Liver (tissue), 9 donors: ENCODE data around the gene PSMB10. TPM values are rescaled to one million over a fixed set of nuclear protein-coding genes. Genes with fewer than 3 reads are reported as not detected.

ENCODE experiments used
- DNase-seq: peaks from one replicate; pipeline ENCODE4 v3.0.0-alpha.2; 2017; ENCODE audit warnings: low spot score
- H3K27ac ChIP-seq, 2 donors: one replicate each; pipeline ENCODE4 v1.7.0; 2013; ENCODE audit warnings: inconsistent platforms in 2 of 2, low read length in 2 of 2, control low read depth in 1 of 2, low read depth in 1 of 2, mild to moderate bottlenecking in 1 of 2
- H3K27me3 ChIP-seq, 4 donors: one replicate each; pipeline versions ENCODE4 v1.6.1 to v1.7.0; 2013; ENCODE audit warnings: low read length in 3 of 4, inconsistent platforms in 1 of 4, mild to moderate bottlenecking in 1 of 4, moderate library complexity in 1 of 4; ENCODE audit not compliant: control insufficient read depth in 4 of 4, insufficient read depth in 4 of 4
- H3K36me3 ChIP-seq, 4 donors: one replicate each; pipeline versions ENCODE4 v1.6.1 to v1.7.0; 2013; ENCODE audit warnings: low read length in 3 of 4, mild to moderate bottlenecking in 3 of 4, low read depth in 1 of 4, moderate library complexity in 1 of 4; ENCODE audit not compliant: control insufficient read depth in 4 of 4, insufficient read depth in 3 of 4
- H3K4me1 ChIP-seq, 4 donors: one replicate each; pipeline versions ENCODE4 v1.6.1 to v1.7.0; 2013; ENCODE audit warnings: low read length in 3 of 4, mild to moderate bottlenecking in 3 of 4, moderate library complexity in 1 of 4; ENCODE audit not compliant: control insufficient read depth in 4 of 4, insufficient read depth in 4 of 4
- H3K4me3 ChIP-seq, 3 donors: one replicate each; pipeline versions ENCODE4 v1.6.1 to v1.7.0; 2013; ENCODE audit warnings: low read length in 3 of 3, control low read depth in 1 of 3, low read depth in 1 of 3, mild to moderate bottlenecking in 1 of 3
- H3K9ac ChIP-seq, 2 donors: one replicate each; pipeline ENCODE4 v1.7.0; 2013; ENCODE audit warnings: low read length in 2 of 2, mild to moderate bottlenecking in 2 of 2, moderate library complexity in 2 of 2, control low read depth in 1 of 2, low read depth in 1 of 2
- H3K9me3 ChIP-seq, 4 donors: one replicate each; pipeline versions ENCODE4 v1.6.1 to v1.7.0; 2013; ENCODE audit warnings: low read length in 3 of 4; ENCODE audit not compliant: control insufficient read depth in 4 of 4
- ATF3 ChIP-seq: IDR thresholded peaks from 2 replicates; pipeline ENCODE4 v1.6.1; 2016; ENCODE audit warnings: antibody characterized with exemption
- CTCF ChIP-seq: fragments of 150-350 bp; IDR thresholded peaks from 2 replicates; pipeline ENCODE4 v1.5.1; 2017; ENCODE audit warnings: improper control_type of control experiment, low read depth, low read length; ENCODE audit not compliant: missing input control
- EGR1 ChIP-seq, 2 donors: IDR thresholded peaks; 2 replicates each; pipeline ENCODE4 v1.6.1; 2016 to 2018; ENCODE audit warnings: antibody characterized with exemption in 2 of 2, low read depth in 2 of 2
- FOXA1 ChIP-seq: IDR thresholded peaks from 2 replicates; pipeline ENCODE4 v1.6.1; 2016; ENCODE audit warnings: antibody characterized with exemption
- FOXA2 ChIP-seq: IDR thresholded peaks from 2 replicates; pipeline ENCODE4 v1.6.1; 2016; ENCODE audit warnings: antibody characterized with exemption
- GABPA ChIP-seq, 2 donors: IDR thresholded peaks in 1 of 2; conservative IDR thresholded peaks in 1 of 2; 2 replicates each; pipeline ENCODE4 v1.6.1; 2016; ENCODE audit warnings: antibody characterized with exemption in 2 of 2, mild to moderate bottlenecking in 1 of 2, moderate library complexity in 1 of 2
- HNF4A ChIP-seq, 2 donors: conservative IDR thresholded peaks; 2 replicates each; pipeline ENCODE4 v1.6.1; 2016; ENCODE audit warnings: antibody characterized with exemption in 2 of 2, mild to moderate bottlenecking in 2 of 2
- JUND ChIP-seq, 2 donors: IDR thresholded peaks; 2 replicates each; pipeline ENCODE4 v1.6.1; 2016; ENCODE audit warnings: antibody characterized with exemption in 2 of 2
- MAX ChIP-seq: IDR thresholded peaks from 2 replicates; pipeline ENCODE4 v1.6.1; 2016; ENCODE audit warnings: antibody characterized with exemption
- NR2F2 ChIP-seq: IDR thresholded peaks from 2 replicates; pipeline ENCODE4 v1.6.1; 2016; ENCODE audit warnings: antibody characterized with exemption
- RAD21 ChIP-seq, 2 donors: IDR thresholded peaks; 2 replicates each; pipeline ENCODE4 v1.6.1; 2016; ENCODE audit warnings: antibody characterized with exemption in 2 of 2, mild to moderate bottlenecking in 2 of 2
- REST ChIP-seq: IDR thresholded peaks from 2 replicates; pipeline ENCODE4 v1.6.1; 2016; ENCODE audit warnings: antibody characterized with exemption, mild to moderate bottlenecking
- RXRA ChIP-seq, 2 donors: IDR thresholded peaks; 2 replicates each; pipeline ENCODE4 v1.6.1; 2017 to 2018; ENCODE audit warnings: antibody characterized with exemption in 2 of 2, mild to moderate bottlenecking in 1 of 2
- SP1 ChIP-seq: IDR thresholded peaks from 2 replicates; pipeline ENCODE4 v1.6.1; 2018; ENCODE audit warnings: antibody characterized with exemption, mild to moderate bottlenecking
- TAF1 ChIP-seq: conservative IDR thresholded peaks from 2 replicates; pipeline ENCODE4 v1.6.1; 2016; ENCODE audit warnings: antibody characterized with exemption, mild to moderate bottlenecking
- YY1 ChIP-seq: IDR thresholded peaks from 2 replicates; pipeline ENCODE4 v1.6.1; 2016; ENCODE audit warnings: antibody characterized with exemption, mild to moderate bottlenecking
- ZBTB33 ChIP-seq: IDR thresholded peaks from 2 replicates; pipeline ENCODE4 v1.6.1; 2016; ENCODE audit warnings: antibody characterized with exemption
- WGBS: extraction: QIAGEN DNeasy Blood & Tissue Kit; methylation state at CpG from one replicate; pipeline ENCODE4 v1.1.7; 2013; 5-methylcytosine and 5-hydroxymethylcytosine counted together
- polyA plus RNA-seq, 2 donors: library from polyadenylated mRNA; stranded (reverse) in 1 of 2; unstranded in 1 of 2; fragments of 200-250 nt in 1 of 2; fragments of >200 nt in 1 of 2; fragmentation: Nextera tagmentation in 1 of 2; extraction: Ambion mirVana in 1 of 2; gene quantifications; one replicate each; pipeline versions ENCODE4 v1.2.1 to v1.2.3, GENCODE V29; 2013 to 2015
- total RNA-seq, 2 donors: library from RNA; depleted of rRNA; stranded (reverse); fragments of >200 nt; gene quantifications; one replicate each; pipeline ENCODE4 v1.2.3, GENCODE V29; 2014
- donor health status: healthy.
- donor health status: healthy.
- donor health status: healthy.
- donor health status: healthy.
- donor health status: healthy.

Gene PSMB10
- total and polyA plus RNA-seq, 4 donors = 24.8 to 48.2 (median 32.3) TPM

- Histone ChIP-seq H3K27me3 (no peaks in the 10 kb centered on the region), H3K4me3 (peak overlapping the region in 2 of 3 donors; percentile 65 to 93), H3K36me3 (peaks cover 0 to 15% (median 6%) of the 10 kb centered on the region in 4 donors), H3K9me3 (no peaks in the 10 kb centered on the region), H3K27ac (peak overlapping the region; percentile 39 to 87), H3K4me1 (peaks cover 4 to 29% (median 21%) of the 10 kb centered on the region in 4 donors), H3K9ac (no peak overlapping the region)
- no peak for DNase-seq
- 42% methylated on average over 13 of the region's 13 CpGs for WGBS
- TF ChIP-seq MAX (no peak), ZBTB33 (no peak), ATF3 (no peak), JUND (IDR thresholded peaks at IDR 0.05) (no peak), SP1 (no peak), EGR1 (IDR thresholded peaks at IDR 0.05; ENCODE audit: low read depth in 2 of 2) (no peak), TAF1 (no peak), CTCF (no peak), FOXA2 (no peak), NR2F2 (no peak), RAD21 (IDR thresholded peaks at IDR 0.05) (no peak), REST (no peak), HNF4A (conservative IDR thresholded peaks at IDR 0.05) (no peak), FOXA1 (no peak), RXRA (IDR thresholded peaks at IDR 0.05) (no peak), GABPA (IDR thresholded peaks at IDR 0.05 in 1 of 2, conservative IDR thresholded peaks at IDR 0.05 in 1 of 2) (no peak), YY1 (no peak)
These were observed 1.6 kb downstream of the PSMB10 start for GRCh38 chr16:67935101-67935401.
